KMS-11 (cell line): ENCODE data around the gene C16orf78.

ENCODE experiments used
- H2AFZ ChIP-seq: fragments of 200-600 bp; sonication (generic); 2 replicates; pipeline ENCODE4 v1.6.1; 2016; ENCODE audit warnings: antibody characterized with exemption, mixed run types, low read depth
- H3K27ac ChIP-seq: fragments of 200-600 bp; sonication (generic); 2 replicates; pipeline ENCODE4 v1.6.1; 2016; ENCODE audit warnings: mild to moderate bottlenecking, mixed run types
- H3K27me3 ChIP-seq: fragments of 200-600 bp; sonication (generic); 2 replicates; pipeline ENCODE4 v1.6.1; 2017; ENCODE audit warnings: mild to moderate bottlenecking, low read depth, mixed run types, moderate library complexity; ENCODE audit not compliant: insufficient read depth
- H3K36me3 ChIP-seq: fragments of 200-600 bp; sonication (generic); 2 replicates; pipeline ENCODE4 v1.6.1; 2017; ENCODE audit warnings: mild to moderate bottlenecking, mixed run types; ENCODE audit not compliant: insufficient read depth
- H3K4me1 ChIP-seq: fragments of 200-600 bp; sonication (generic); 2 replicates; pipeline ENCODE4 v1.6.1; 2016; ENCODE audit warnings: mild to moderate bottlenecking, low read depth, mixed run types; ENCODE audit not compliant: poor library complexity, severe bottlenecking
- H3K4me2 ChIP-seq: fragments of 200-600 bp; sonication (generic); 2 replicates; pipeline ENCODE4 v1.7.0; 2016; ENCODE audit warnings: mild to moderate bottlenecking, mixed run types
- H3K4me3 ChIP-seq: fragments of 200-600 bp; sonication (generic); IDR thresholded peaks from 2 replicates; pipeline ENCODE4 v1.6.1; 2017; ENCODE audit warnings: low read depth, low read length, mixed read lengths; ENCODE audit not compliant: insufficient read depth
- H3K79me2 ChIP-seq: fragments of 200-600 bp; sonication (generic); 2 replicates; pipeline ENCODE4 v1.6.1; 2016; ENCODE audit warnings: low read depth, mixed run types; ENCODE audit not compliant: insufficient read depth
- H3K9ac ChIP-seq: fragments of 200-600 bp; sonication (generic); 2 replicates; pipeline ENCODE4 v1.6.1; 2016; ENCODE audit warnings: mild to moderate bottlenecking, mixed run types
- H4K20me1 ChIP-seq: fragments of 200-600 bp; sonication (generic); 2 replicates; pipeline ENCODE4 v1.6.1; 2016; ENCODE audit warnings: mild to moderate bottlenecking, mixed run types; ENCODE audit not compliant: insufficient read depth
- CTCF ChIP-seq: fragments of 200-600 bp; sonication (generic); conservative IDR thresholded peaks from 2 replicates; pipeline ENCODE4 v1.6.1; 2017; ENCODE audit warnings: low read depth, mild to moderate bottlenecking, antibody characterized with exemption, low read length, moderate library complexity, mixed read lengths

Gene C16orf78

DNA sequence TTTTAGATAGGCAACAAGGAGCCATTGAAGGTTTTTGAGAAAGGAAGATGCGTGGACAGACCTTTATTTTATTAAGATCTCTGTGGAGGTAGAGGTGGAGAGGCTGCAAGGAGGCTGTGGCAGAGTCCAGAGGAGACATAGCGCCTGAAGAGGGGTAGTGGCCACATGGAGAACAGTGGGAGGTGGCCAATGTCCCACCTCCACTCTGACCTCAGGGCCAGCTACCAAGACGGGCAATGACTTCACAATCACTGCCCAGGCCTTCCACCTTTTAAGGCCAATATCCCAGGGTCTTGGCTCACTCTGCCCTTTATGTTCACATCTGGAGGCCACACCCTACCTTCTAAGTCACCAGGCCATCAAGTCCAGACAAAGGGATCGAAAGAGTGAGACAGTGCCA, at the start of gene C16orf78:
TSS of gene C16orf78 (plus strand) at position 301 of the 400 bp plus-strand sequence. CDS start 136 bp downstream, outside the sequence.
- H3K27me3 ChIP-seq: no peaks in the 10 kb centered on the region
- H3K4me1 ChIP-seq: no peaks in the 10 kb centered on the region
- no peak within 1 kb of the TSS for H3K9ac ChIP-seq
- no peak within 1 kb of the TSS for H3K4me3 ChIP-seq
- H4K20me1 ChIP-seq: no peaks in the 10 kb centered on the region
- no peaks in the 10 kb centered on the region for H3K36me3 ChIP-seq
- H3K4me2 ChIP-seq: no peak within 1 kb of the TSS
- no peak within 1 kb of the TSS for H3K27ac ChIP-seq
- H3K79me2 ChIP-seq: no peaks in the 10 kb centered on the region
- no peak for TF ChIP-seq CTCF
- H2AFZ ChIP-seq: no peak within 1 kb of the TSS

DNA sequence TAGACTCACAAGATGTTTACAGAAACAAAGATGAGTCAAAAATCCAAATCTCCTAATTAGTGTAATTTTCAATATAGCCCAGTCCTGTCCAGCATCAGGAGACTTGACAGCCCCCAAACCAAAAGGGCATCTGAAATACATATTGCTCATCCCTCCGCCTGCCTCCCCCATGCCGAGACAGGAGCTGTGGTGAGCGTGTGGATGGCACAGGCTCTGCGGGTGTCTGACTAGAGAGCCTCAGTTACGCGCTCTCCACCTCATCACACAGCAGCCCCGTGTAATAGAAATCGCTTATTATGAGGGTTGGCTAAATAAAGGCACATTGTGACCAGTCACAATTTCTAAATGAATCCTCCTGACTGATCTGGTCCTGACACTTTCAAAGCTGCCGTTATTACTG, 48.9 kb upstream of the C16orf78 start:
- H3K4me1 ChIP-seq: no peaks in the 10 kb centered on the region
- H3K4me3 ChIP-seq: no peak overlapping the region
- H3K27ac ChIP-seq: no peak overlapping the region
- no peaks in the 10 kb centered on the region for H4K20me1 ChIP-seq
- no peak for TF ChIP-seq CTCF
- H2AFZ ChIP-seq: no peak overlapping the region
- H3K79me2 ChIP-seq: no peaks in the 10 kb centered on the region
- no peak overlapping the region for H3K4me2 ChIP-seq
- H3K36me3 ChIP-seq: no peaks in the 10 kb centered on the region
- H3K9ac ChIP-seq: no peak overlapping the region
- H3K27me3 ChIP-seq: no peaks in the 10 kb centered on the region

- no peaks in the 10 kb centered on the region for H3K36me3 ChIP-seq
- H3K4me2 ChIP-seq: no peak overlapping the region
- no peak for TF ChIP-seq CTCF
- no peaks in the 10 kb centered on the region for H4K20me1 ChIP-seq
- no peak overlapping the region for H3K9ac ChIP-seq
- H3K4me1 ChIP-seq: no peaks in the 10 kb centered on the region
- H2AFZ ChIP-seq: no peak overlapping the region
- no peaks in the 10 kb centered on the region for H3K27me3 ChIP-seq
- no peak overlapping the region for H3K4me3 ChIP-seq
- H3K79me2 ChIP-seq: no peaks in the 10 kb centered on the region
- no peak overlapping the region for H3K27ac ChIP-seq
These were observed 46.1 kb upstream of the C16orf78 start for GRCh38 chr16:49327466-49327865.

- TF ChIP-seq CTCF: no peak
- Histone ChIP-seq H3K36me3 (no peaks in the 10 kb centered on the region), H3K4me3 (no peak overlapping the region), H3K27me3 (no peaks in the 10 kb centered on the region), H3K9ac (no peak overlapping the region), H3K27ac (no peak overlapping the region), H3K79me2 (no peaks in the 10 kb centered on the region), H2AFZ (no peak overlapping the region), H4K20me1 (no peaks in the 10 kb centered on the region), H3K4me1 (no peaks in the 10 kb centered on the region), H3K4me2 (no peak overlapping the region)
These were observed 45.3 kb upstream of the C16orf78 start for GRCh38 chr16:49328325-49328724.
